GM18520 (cell line): ENCODE data around the gene RBFOX2.
"Not testable (repeated sequence)": the region's sequence is repeated elsewhere in the genome, so short reads cannot be mapped to it uniquely, and the experiment has no call there.

Source experiments
- ATAC-seq: cut with Tn5 transposase; IDR thresholded peaks from one replicate; pipeline ENCODE4 v1.9.1; 2021; ENCODE audit not compliant: unreplicated experiment

RBFOX2 gene

DNA sequence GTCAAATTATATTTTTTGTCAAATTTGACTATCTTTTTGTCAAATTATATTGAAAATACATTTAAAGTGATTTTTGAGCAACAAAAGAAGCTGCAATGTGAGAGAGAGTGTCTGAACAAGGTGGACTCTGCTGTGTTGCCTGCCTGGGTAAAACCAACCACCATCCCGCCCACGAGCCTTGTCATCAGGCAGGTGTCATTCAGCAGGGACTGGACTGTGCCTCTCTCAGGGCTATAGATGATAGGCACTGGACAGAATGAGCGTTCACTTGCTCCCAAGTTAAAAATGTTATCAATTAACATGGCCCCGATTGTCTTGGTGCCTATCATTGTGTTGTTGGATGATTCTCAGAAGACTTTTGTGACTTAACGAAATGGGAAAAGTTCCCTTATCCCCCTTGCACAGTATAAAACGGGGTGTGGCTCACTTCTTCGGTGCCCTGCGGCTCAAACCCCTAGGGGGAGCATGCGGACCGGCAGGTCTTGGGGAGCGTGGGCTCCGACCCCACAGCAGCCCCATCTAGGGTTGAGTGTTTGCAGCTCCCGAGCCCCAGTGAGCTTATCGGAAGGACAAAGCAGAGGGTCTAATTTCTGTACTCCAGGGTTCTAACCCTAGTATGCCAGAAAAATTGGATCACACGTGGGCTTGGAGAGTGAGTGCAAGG lies 309.3 kb downstream of the RBFOX2 start:
- no peak for ATAC-seq

- no peak for ATAC-seq
These were observed 311.1 kb downstream of the RBFOX2 start, which contains the start of gene APOL5 for GRCh38 chr22:35717572-35717971. TSS of gene APOL5 (plus strand) at chr22:35717872. CDS start at chr22:35717872, 0 bp downstream.

- ATAC-seq, result no peak
These were observed 316.0 kb downstream of the RBFOX2 start for GRCh38 chr22:35712672-35713071.

- no peak for ATAC-seq
These were observed 317.3 kb downstream of the RBFOX2 start for GRCh38 chr22:35711336-35711735.

GRCh38 chr22:35708917-35709316 lies 319.7 kb downstream of the RBFOX2 start:
- no peak for ATAC-seq

GRCh38 chr22:35708453-35708852 lies 320.2 kb downstream of the RBFOX2 start:
- ATAC-seq, result no peak

DNA sequence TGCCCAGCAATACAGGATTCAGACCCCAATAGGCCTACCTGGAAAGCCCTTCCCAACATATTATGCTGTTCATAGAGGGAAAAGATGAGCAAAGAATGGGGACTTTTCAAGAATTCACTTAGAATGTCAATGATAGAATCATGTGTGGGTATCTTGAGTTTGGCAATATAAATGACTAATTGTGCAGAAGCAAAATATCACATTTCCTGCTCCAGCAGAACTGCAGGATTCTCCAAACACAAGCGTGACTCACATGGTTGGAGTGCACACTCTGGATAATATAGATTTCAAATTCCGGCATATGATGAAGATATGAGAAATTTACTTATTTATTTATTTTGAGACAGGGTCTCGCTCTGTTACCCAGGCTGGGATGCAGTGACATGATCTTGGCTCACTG lies 323.5 kb downstream of the RBFOX2 start:
- no peak for ATAC-seq

DNA sequence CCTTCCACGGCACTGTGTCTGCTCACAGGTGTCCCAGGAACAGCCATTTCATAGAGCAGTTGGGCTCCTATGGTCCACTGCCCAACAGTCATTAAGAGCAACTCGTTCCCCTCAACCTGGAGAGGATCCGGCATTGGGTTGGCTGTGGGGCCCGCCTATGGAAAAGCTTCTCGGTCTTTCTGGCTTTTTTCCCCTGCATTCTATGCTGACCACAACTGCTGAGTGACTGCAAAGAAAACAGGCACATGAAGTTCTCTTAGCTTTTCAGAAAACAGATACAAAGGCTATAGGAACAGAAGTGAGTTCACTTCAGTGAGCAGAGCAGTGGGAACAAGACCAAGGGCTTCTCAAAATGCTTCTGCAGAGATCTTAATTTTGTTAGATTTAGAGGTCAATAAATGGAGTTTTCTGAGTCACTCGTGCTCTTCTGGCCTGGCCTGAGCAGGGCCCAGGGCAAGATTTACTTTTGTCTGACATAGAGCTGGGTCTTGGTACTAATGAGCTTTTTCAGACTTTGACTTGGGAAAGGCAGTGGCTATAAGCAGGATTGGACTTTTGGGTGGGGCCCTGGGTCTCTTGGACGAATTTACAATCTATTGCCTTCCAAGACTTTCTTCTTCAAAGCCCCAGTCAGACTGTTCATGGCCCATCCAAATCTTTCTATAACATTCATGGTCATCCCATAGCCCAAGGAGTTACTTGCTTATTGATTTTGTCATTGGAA lies 324.6 kb downstream of the RBFOX2 start:
- no peak for ATAC-seq

- ATAC-seq, result not testable (repeated sequence)
These were observed 328.8 kb downstream of the RBFOX2 start for GRCh38 chr22:35699852-35700251.

DNA sequence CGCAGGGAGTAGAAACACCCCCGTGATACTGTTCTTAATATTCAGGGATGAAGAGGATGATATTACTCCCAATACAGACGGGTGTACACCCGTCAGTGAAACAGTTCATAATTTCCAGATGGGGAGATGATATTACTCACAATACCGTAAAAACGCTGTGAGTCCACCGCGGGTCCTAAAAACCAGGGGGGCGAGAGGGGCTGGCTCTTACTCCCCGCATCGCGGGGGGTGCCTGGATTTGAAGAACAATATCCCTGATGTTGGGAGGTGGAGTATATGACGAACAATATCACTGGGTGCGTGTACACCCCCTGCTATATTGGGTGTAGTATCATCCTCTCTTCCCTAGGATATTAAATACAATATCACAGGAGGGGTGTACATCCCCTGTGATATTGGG lies 331.5 kb downstream of the RBFOX2 start:
- ATAC-seq, result no peak

GRCh38 chr22:35695202-35695601 lies 333.4 kb downstream of the RBFOX2 start:
- no peak for ATAC-seq

DNA sequence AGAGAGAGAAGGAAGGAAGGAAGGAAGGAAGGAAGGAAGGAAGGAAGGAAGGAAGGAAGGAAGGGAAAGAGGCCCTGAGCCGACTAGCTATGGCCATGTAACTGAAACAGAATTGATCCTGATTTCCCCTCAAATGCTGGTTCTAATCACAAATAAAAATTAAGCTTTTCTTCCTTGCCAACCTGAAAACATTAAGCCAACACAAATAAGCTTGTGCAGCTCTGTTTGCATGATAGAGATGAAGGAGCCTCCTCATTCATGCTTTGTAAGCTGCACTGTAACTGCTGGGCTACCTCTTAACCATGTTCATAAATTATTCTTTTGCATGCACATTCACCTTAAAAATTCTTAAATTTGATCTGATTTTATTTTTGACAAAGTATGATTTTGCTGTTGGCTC lies 338.6 kb downstream of the RBFOX2 start:
- ATAC-seq, result no peak

DNA sequence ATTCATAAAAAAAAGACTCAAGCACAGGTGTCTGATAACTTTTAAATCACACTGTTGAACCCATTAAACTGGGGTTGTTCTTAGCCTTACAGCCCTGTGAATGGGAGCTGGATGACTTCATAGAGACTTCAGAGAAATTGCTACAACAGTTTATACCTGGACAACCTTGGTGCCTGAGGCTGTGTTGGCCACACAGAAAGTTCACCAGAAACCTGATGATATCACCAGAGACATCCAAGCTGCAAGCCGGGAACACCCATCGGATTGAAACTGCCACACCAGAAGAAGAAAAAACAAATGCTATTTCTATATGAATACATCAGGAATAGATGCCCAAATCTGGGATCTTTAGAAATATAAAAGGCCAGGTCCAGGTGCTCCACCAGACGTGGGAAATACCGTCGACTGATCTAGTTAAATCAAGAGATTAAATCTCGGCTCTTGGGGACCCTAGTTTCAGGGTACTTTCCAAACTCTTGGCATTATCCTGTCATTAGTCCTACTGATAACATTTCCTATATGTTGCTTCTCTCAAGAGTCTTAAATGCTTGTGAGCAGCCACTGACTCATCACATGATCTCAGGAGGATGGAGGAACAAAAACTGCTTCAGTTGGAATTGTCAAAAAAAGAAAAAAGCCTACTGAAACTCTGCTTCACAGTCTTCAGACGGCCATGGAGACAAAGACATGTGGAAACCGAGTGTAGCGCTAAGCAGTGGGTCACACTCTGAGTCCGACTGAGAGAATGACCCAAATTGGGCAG lies 339.5 kb downstream of the RBFOX2 start:
- ATAC-seq, result no peak
